Activated CD4-positive, alpha-beta T cell treated with anti-CD3 and anti-CD28 coated beads for 1 hour (primary cell): Measurements from ENCODE around the gene PCBP3.
A peak's percentile ranks its signal among the peaks of the same experiment; 100 is the strongest.
"Not testable (repeated sequence)": the region's sequence is repeated elsewhere in the genome, so short reads cannot be mapped to it uniquely, and the experiment has no call there.

ENCODE experiments used
- DNase-seq: peaks from one replicate; pipeline ENCODE4 v3.0.0-alpha.2; 2020

PCBP3 gene

DNA sequence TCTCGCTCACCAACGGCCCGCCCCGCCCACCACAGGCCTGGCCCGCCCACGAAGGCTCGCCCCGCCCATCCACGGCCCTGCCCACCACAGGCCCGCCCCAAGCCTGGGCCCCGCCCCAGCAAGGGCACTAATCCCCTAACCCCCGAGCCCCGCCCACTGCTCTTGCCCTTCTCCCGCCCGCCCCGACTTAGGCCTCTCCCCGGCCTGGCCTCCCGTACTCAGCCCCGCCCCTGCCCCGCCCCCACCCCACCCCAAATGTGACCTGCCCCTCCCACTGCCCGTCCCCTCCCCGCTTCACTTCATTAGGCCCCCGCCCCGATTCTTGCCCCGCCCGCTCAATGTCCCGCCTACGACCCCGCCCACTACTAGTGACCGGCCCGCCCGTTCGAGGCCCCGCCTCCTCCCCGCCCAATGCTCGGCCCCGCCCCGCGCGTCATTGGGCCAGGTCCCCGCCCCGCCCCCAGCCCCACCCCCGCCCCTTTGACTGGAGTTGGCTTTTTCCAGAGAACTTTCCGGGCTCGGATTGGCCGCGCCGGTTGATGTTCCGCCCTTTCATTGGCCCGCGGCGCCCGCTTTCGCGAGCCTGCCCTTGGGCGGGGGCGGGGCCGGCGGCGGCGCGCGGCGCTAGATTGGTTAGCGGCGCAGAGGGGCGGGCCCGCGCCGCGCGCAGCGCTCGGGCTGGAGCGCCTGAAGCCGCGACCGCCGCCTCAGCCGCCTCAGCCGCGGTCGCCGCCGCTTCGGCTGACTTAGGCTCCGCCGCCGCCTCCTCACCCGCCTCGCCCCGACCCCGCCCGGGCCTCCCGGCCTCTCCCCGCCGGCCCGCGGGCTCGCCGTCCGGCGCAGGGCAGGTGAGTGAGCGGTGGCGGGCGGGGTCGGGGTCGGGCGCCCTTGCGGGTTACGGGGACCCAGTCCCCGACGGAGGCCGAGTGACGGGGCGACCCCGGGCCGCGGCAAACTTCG lies at the start of gene PCBP3:
Gene PCBP3 (plus strand): TSS at position 705 of the 960 bp plus-strand sequence. CDS start 206,361 bp downstream, outside the sequence.
- peak; percentile 94 for DNase-seq

DNA sequence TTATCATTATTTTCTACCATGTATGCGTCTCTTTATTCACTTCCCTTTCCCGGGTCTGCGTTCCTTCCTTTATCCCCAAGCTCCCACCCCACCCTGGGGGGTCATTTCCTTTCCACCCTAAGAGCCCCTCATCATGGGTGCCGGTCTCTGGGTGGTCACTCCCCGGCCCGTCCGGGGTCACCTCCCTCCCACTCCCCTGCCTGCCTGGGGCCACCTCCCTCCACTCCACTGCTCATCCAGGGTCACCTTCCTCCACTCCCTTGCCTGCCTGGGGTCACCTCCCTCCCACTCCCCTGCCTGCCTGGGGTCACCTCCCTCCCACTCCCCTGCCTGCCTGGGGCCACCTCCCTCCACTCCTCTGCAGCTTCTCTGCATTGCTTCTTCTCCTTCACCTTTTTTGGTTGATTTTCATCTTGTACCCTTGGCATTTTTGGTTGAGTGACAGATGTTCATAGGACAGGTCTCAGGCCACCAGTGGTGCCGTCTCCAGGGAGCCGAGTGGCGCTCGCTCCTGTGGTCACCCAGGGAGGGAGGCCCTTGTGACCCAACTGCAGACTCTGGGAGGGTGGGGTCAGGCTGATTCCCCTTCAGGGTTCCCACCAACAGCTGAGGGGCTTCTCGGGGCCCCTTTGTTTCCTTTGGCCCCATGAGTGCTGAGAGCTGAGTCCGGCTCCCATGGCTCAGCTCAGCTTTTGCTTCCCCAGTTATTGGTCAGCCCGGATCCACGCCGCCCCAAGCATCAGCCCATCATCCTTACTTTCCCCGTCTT lies 48.6 kb upstream of the PCBP3 start:
- DNase-seq: no peak

DNA sequence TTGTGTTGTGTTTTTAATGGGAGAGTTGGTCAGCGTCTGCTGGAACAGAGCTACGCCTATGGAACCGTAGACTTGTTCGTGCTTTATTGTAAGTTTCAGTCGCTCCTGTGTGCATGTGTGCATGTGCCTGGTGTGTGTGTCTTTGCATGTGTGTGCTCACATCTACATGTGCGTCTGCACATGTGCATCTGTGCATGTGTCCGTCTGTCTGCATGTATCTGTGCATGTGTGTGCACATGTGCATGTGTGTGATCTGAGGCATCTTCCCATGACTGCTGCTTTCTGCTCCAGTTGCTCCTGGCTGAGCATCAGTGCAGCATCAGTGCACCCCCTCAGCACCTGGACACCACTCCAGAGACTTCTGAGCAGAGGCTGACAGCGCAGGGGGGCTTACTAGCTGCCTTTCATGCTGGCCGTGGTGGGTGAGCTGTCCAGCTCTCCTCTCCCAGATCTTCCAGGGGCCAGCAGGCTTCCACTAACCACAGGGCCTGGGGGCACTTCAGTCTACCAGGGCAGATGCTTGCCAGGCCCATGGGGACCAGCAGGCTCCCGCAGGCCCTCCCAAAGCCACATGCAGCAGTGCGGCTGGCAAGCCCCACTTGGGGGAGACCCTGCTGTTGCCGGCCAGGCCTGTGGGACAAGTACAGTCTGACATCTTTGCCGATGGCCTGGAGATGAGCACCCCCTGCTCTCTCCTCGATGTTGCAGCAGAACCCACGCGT lies 47.8 kb upstream of the PCBP3 start:
- no peak for DNase-seq

DNA sequence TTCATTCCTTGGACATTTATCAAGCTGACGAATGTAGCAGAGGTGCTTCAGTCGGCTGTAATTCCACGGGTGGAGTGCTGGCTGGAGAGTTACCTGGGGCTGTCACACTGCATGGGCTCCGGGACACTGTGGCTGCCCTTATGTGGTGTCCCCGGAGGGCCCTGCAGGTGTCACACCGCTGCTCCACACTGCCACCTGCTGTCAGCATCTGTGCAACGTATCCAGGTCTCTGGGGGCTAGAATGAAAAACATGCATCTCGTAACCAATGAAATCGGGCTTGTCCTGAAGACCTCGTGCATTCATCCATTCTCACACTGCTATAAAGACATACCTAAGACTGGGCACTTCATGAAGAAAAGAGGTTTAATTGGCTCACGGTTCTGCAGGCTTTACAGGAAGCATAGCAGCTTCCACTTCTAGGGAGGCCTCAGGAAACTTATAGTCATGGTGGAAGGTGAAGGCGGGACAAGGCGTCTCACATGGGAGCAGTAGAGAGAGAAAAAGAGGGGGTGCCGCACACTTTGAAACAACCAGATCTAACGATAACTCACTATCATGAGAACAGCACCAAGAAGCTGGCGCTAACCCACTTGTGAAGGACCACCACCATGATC lies 46.7 kb upstream of the PCBP3 start:
- DNase-seq: peak; percentile 78

DNA sequence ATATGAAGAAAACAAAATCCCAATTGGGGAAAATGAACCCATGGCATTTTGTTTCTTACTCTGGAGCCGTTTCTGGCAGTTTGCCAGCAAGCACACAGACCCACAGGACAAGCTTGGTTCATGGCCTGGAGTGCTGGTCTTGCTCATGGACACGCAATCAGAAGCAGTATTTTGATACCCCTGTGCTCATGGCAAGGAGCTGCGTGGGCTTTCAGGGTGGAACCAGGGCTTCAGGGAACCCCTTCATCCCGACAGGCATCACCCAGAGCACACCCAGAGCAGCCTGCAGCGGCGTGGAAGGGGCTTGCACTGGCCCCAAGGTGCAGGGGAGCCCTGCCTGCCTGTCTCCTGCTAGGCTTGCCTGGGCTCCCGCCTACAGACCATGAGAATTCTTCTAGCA lies 45.4 kb upstream of the PCBP3 start:
- no peak for DNase-seq

DNA sequence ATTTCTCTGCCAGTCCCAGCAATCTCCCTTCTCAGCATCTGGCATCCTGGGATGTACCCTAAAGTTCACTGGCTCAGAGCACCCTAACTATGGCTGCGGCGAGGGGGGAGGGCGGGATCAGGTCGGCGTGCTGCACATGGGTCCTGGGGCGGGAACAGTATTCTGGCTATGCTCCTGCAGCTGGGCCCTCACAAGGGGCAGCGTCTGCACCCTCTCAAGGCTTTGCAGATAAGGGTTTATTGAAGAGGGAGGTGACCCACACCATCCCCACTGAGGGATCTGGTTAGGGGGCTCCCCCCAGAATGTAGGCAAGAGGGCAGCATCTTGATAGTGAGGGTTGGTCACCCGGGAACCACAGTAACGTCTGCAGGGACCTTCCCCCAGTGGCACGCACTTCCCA lies 44.9 kb upstream of the PCBP3 start:
- DNase-seq: no peak

DNA sequence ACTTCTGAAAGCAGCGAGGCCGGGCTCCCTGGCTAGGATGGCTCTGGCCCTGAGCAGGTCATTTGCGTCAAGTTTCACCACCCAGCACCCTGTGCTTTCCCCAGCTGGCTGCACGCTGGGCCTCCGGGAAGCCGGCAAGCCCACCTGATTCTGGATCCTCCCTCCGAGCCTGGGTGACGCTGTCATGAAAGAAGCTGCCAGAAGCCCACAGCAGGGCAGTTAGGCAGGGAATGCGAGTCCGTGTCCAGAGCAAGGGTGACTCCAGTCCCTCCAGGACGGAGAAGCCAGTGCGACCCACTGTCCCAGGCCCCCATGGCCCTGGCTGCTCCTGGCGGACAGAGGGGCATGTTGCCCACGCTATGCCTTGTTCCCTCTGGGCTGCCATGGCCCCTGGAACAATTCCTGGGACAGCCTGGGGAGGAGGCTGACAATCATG lies 44.4 kb upstream of the PCBP3 start:
- no peak for DNase-seq

DNA sequence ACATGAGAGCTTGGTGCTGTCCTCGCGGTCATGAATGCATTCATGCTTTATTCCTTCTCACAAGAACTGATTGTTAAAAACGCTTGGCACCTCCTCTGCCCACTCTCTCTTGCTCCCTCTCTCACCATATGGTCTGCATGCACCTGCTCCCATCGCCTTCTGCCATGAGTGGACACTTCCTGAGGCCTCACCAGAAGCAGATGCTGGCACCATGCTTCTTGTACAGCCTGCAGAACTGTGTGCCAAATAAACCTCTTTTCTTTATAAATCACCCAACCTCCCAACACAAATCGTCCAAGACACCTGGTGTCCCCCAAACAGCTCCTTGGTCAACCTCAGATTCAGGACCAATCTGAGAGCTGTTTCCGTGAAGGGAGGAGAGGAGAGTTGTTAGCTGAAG lies 43.3 kb upstream of the PCBP3 start:
- no peak for DNase-seq

DNA sequence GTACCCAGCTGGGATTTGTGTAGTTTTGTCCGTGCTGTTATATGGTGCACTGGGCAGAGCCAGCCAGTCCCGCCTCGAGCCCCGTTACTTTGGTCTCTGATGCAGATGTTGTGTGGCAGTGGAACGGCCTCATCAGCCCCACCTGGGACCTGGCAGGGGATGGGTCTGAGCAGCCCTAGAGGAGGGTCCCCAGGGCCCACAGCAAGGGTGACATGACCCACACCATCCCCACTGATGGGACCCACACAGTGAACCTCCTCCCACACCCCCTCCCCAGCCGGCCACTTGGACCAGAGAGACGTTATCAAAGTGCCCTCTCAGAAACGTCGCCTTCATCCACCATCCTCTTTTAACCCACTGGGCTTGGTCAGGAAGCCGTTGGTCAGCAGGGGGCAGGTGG lies 42.0 kb upstream of the PCBP3 start:
- DNase-seq: no peak

DNA sequence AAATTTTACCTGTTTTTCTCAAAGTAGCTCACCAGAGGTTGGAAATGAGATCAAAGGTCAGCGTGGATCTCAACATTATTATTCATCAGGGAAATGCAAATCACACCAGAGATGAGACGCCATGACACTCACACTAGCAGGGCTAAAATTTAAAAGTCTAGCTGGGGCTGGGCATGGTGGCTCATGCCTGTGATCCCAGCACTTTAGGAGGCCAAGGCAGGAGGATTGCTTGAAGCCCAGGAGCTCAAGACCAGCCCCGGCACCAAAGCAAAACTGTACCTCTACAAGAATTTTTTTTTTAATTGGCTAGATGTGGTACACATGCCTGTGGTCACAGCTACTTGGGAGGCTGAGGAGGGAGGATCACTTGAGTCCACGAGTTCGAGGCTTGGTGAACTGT lies 41.4 kb upstream of the PCBP3 start:
- no peak for DNase-seq

DNA sequence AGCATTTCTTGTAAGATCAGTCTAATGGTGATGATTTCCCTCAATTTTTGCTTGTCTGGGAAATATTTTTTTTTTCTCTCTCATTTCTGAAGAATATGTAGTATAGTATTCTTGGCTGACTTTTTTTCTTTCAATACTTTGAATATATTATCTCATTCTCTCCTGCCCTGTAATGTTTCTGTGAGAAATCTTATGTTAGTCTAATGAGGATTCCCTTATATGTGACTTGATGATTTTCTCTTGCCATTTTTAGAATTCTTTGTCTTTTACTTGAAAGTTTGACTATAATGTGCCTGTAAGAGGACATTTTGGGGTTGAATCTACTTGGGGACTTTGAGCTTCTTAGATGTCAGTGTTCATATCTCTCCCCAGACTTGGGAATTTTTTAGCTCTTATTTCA lies 40.0 kb upstream of the PCBP3 start:
- DNase-seq: no peak

DNA sequence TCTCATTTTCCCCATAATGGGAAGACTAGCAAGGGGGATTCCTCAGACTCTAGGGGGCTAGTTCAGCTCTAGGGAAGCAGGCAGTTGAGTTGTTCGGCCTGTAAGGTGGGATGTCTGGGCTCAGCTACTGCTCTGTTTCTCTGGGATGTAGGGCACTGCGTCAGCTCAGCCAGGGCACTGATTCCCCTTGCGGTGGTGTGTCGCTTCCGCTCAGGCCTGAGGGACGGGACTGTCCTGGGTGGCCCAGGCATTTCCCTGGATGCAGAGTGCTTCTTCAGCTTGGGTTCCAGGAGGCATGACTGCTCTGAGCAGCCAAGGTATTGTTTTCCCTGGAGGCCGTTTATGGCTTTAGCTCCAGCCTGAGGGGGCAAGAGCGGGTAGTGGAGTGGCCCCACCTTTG lies 38.8 kb upstream of the PCBP3 start:
- peak; percentile 3 for DNase-seq

DNA sequence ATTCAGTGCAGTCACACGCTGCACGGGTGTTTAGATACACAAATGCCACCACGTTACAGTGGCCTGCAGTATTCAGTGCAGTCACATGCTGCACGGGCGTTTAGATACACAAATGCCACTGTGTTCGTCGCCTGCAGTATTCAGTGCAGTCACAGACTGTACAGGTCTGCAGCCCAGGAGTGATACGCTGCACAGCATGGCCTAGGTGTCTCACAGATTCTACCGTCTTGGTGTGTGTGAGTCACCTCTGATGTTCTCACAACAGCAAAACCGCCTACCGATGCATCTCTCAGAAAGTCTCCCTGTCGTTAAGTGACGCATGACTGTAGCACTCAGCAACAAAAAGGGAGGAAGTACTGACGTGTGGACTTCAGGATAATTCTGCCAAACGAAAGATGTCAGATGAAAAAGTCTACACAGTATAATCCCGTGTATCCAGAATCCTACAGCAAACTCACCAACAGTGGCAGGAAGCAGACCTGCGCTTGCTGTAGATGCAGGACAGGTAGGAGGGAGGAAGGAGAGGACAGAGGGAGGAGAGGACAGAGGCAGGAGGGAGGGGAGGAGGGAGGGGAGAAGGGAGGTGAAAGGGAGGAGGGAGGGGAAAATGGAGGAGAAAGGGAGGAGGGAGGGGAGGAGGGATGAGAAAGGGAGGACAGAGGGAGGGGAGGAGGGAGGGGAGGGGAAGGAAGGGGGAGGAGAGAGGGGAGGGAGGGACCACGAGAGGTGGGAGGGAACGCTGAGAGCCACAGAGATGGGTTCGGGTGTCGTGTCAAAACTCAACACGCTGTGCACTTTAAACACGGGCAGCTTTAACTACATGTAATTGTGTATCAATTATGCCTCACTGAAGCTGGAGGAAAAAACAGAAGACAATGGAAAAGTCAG lies 36.3 kb upstream of the PCBP3 start:
- peak; percentile 50 for DNase-seq

DNA sequence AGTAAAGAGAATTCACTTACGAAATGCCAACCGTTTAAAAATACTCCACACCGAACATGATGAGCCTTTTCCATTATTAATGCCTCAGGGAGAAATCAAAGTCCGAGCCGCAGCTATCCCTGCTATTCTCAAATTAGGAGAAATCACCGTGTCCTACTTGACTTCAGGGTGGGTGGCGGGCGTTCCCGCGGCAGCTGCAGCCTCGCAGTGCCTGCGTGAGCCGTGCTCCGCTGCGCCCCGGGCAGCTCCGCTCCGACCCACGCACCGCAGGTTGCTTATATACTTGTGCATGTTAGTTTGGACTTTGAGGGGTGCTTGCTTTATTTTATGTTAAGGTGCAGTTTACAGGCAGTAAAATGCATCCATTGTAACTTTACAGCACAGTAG lies 35.6 kb upstream of the PCBP3 start:
- DNase-seq: peak; percentile 3

DNA sequence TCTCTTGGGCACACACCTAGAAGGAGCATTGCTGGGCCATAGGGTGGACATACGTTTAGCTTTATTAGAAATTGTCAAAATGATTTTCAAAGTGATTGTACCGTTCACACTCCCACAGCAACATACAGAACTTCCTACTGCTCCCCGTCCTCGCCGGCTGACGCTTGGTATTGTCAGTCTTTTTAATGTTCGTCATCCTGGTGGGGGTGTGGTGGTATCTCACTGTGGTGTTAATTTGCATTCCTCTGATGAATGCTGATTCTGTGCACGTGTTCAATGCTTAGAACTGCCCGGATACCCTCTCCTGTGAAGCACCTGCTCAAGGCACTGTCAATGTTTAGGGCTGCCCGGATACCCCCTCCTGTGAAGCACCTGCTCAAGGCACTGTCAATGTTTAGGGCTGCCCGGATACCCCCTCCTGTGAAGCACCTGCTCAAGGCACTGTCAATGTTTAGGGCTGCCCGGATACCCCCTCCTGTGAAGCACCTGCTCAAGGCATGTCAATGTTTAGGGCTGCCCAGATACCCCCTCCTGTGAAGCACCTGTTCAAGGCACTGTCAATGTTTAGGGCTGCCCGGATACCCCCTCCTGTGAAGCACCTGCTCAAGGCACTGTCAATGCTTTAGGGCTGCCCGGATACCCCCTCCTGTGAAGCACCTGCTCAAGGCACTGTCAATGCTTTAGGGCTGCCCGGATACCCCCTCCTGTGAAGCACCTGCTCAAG lies 34.6 kb upstream of the PCBP3 start:
- DNase-seq: not testable (repeated sequence)

DNA sequence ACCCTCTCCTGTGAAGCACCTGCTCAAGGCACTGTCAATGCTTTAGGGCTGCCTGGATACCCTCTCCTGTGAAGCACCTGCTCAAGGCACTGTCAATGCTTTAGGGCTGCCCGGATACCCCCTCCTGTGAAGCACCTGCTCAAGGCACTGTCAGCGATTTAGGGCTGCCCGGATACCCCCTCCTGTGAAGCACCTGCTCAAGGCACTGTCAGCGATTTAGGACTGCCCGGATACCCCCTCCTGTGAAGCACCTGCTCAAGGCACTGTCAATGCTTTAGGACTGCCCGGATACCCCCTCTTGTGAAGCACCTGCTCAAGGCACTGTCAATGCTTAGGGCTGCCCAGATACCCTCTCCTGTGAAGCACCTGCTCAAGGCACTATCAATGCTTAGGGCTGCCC lies 33.9 kb upstream of the PCBP3 start:
- peak; percentile 7 for DNase-seq

DNA sequence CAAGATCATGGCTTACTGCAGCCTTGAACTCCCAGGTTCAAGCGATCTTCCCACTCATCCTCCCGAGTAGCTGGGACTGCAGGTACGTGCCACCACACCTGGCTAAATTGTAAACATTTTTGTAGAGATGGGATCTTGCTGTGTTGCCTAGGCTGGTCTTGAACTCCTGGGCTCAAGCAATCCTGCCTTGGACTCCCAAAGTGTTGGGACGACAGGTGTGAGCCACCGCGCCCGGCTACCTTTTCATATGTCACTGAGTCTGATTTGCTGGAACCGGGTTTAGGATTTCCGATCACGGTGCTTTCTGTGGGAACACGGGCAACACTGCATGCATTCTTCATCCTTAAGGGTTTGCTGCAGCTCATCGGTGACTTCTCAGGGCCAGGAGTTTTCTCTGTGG lies 32.2 kb upstream of the PCBP3 start:
- peak; percentile 2 for DNase-seq

DNA sequence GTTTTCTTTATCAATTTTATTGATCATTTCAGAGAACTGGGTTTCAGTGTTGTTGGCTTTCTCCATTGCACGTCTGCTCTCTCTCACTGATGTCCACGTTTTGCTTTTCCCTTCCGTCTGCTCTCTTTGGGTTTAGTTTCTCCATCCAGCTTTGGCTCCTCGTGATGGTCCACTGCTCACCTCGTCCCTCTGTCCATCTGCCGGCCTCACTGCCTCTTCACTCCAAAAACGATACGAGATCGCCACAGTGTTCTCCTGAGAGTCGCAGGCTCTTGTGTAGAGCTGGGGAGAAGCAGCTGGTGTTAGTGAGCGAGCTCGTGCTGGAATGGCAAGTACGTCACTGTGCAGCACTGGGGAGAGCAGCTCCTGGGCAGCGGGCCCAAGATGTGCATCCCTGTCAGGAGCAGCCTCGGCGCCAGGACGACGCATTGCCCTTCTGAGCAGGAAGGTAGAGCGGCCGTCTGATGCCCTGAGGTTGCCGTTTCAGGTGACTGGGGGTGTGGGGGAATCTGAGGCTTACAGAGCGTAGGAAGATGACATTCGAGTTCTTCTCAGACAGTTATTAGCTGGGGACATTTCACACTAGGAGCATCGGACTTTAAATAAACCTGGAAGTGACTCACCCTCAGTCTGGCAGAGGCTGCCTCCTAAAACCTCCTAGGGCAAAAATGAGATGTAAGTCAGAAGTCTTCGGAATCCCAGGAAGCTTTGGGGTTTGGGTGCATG lies 31.4 kb upstream of the PCBP3 start:
- no peak for DNase-seq

DNA sequence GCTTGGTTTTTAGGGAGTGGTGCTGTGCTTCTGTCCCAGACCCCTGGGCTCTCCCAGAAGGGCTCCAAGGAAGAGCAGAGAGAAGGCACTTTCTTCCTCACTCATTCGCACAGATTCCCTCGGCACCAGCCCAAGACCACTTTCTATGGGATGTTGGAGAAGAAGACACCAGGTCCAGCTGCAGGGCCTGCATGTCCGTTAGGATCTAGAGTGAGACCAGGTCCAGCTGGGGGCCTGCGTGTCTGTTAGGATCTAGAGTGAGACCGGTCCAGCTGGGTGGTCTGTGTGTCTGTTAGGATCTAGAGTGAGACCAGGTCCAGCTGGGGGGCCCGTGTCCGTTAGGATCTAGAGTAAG lies 30.9 kb upstream of the PCBP3 start:
- DNase-seq: not testable (repeated sequence)

DNA sequence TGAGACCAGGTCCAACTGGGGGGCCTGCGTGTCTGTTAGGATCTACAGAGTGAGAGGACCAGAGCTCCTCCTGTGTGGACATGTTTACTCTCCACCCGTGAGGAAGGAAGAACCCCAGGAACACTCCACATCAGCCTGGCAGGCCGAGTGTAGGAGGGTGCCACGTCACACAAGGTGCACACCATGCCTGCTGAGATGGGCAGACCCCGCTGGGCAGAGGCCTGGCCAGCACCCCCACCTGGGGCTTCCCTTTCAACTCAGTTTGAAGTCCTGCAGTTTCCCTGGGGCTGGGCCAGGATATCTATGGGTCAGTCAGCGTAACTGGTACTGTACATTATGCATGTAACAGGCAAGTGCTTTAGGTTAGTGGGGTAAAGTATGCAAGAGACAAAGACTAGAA lies 30.1 kb upstream of the PCBP3 start:
- no peak for DNase-seq
